Middle frontal gyrus (tissue), 1 donor: ENCODE measurements around the gene TMF1.

Experiments used
- DNase-seq: peaks from one replicate; pipeline ENCODE4 v3.0.0-alpha.2; 2015; ENCODE audit warnings: low spot score; ENCODE audit errors: extremely low spot score

The TMF1 gene

DNA sequence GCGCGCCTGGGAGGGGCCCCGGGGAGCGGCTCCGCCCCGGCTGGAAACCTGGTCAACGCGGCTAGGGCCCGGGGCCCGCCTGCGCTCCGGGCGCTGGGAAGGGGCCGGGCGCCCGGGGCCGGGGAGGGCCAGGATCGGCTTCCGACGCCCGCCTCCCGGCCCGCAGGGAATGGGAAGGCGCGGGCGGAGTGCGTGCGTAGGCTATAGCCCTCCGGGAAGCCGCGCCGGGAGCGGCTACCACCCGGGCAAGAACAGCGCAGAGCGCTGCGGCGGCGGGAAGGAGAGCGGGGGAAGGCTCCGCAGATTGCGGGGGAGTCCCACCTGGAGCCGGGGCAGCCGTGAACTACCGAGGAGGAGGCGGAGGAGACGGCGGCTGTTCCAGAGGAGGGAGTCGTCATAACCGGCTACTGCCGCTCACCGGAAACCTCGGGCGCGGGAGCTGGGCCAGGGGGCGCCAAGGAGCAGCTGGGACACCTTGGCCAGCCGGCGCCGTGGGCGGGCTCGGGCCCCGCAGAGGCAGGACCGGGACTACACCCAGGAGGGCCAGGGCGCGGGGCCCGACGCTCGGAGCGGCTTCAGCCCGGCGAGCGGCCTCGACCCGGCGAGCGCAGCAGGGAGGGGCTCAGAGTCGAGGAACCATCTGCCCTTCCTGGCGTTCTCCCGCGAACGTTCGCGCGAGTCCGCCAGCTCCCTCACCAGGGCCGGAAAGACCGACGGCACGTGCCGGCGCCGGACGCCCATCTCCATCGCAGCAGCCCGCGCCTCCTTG is 38.7 kb downstream of the TMF1 start, which contains the start of gene EOGT:
TSS of gene EOGT (minus strand) at position 432 of the 769 bp plus-strand sequence. CDS start 3,838 bp downstream, outside the sequence.
- peak; percentile 68 for DNase-seq

DNA sequence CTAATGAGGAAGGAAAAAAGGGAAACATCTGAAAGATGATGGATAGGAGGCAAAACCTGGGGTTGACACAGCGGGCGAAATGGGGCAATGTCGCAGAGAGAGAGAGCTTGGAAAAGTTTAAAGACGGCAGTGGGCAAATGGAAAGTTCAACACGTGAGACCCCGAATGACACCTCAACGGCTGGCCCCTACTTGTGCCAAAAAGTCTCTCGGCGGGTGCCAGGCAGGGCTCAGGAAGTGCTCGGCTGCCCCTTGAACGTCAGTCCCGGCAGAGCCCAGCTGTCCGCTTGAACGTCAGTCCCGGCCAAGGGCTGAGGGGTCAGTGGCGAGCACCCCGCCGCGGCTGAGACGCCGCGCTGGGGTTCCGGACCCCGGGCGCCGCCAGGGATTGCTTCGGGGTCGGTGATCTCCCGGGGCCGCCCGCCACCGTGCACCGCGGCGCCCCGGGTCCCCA is 39.3 kb downstream of the TMF1 start:
- DNase-seq = no peak

DNA sequence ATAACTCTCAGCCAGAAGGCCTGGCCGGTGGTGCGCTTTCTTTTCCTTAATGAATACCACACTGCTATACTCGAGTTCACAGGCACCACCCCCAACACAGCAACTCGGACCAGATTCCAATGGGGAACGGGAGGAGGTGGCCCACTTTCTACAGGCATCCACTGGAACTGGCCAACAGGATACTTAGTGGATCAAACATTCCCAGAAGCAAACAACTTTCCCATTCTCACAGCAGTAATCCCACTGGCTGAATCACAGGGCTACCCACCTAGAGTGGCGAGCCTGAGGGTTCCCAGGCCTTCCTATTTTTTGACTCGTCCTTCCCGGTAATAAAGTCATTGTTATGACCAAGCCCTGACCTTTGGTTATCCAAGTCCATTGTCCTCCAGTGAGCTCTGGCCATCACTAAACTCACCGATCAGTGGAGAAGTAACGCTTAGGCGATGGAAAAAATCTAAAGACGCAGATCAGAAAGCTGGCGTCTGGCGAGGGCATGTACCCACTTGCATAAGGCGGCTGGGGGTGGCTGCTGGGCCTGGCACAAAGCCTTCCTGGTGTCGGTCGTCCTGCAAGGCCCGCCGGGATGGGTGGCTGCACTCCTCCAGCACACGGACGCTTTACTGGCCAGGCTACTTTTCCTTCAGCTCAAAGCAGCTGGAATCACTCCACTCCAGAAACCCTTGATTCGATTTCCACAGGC is 39.9 kb downstream of the TMF1 start:
- DNase-seq = no peak

DNA sequence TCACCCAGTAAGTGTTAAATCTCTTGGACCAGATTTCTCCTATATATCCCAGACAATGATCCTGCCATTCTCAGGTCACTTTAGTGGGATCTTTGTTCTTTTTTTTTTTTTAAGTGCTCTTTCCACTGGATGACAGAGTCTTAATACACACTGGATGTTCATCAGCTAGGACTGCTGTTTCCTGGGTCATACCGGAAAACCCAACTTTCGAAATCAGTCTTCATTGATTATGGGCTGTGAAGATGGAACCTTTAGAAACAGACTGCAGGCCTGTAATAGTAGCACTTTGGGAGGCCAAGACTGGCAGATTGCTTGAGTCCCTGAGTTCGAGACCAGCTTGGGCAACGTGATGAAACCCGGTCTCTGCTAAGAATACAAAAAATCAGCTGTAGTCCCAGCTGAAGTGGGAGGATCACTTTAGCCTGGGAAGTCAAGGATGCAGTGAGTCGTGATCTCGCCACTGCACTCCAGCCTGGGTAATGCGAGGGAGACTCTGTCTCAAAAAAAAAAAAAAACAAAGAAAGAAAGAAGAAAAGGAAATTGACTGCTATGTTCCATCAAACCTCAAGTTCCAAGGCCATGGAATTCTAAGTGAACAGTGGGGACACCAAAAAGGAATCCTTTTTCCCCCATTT is 40.9 kb downstream of the TMF1 start:
- no peak for DNase-seq

DNA sequence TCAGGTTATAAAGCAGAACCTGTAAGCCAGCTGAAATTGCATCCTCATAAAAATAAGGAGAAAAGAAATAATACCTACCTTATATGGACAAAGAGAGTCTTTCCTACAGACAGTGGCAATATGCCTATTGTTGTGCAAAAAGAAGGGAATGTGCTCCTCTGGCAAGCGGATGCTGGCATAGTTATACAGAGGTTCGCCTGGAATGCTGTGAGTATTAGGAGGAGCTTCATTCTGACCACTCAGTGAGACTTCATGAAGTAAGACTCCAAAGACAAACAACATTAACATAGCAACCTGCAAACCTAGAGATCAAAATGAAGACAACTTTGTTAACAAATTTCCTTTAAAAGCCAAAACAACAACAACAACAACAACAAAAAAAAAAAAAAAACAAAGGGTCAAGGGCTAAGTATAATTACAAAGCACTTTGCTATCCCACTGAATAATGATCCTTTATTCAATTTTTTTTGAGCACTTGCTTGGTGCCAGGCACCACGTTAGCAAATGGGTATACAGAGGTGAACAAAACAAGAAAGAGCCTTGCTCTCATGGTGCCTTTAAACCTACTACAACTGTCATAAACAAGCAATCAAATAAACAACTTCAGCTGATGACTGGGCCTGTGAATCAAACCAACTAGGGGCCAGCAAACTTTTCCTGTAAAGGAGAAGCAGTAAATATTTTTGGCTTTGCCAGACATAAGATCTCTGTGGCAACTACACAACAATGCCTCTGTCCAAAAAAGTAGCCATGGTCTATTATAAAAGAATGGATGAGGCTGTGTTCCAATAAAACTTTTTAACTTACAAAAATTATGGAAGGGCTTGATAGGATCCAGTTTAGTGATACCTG is 42.3 kb downstream of the TMF1 start:
- DNase-seq = no peak

DNA sequence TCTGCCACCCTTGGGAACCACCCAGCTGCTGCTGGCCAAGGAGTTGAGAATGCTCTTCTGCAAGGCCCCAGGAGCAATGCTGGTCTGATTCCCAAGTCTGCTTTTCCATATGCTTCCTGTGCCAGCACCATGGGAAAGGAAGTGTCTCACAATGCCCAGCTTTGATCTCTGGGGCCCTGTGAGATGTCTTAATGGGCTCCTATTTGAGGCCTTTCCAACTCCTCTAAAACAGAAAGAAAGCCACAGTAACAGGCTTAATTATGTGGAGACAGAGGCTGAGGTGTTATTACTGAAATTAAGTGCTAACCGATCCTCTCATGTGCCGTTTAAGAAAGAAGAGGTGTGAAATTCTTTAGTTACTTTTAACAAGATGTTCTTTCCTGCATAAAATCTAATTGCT is 43.2 kb downstream of the TMF1 start:
- DNase-seq = no peak

DNA sequence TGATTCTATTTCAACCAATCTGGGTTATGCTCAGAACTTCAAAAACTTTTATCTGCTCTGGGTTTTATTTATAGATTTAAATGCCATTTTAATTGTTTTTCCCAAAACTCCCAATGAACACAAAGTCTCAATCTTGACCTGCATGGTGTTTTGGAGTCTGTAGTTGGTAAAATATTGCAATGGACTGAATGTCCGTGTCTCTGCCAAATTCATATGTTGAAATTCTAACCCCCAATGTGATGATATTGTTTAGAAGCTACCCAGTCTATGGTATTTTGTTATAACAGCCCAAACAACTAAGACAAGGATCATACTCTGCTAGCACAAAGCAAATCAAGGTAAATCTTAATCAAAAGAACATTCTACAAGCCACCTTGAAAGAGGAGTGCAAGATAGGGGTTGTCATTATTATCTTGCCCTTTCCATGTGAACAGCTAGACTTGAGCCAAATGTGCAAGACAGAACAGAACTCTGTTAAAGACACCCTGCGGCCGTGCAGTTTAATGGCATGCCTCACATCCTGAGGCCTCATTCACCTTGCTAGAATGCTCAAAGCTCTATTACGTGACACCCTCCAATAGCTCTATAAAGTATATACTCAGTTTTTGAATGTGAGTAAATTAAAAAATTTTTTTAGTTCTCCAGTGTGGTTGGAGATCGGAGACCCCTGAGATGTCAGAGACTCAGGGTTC is 46.2 kb downstream of the TMF1 start:
- no peak for DNase-seq

DNA sequence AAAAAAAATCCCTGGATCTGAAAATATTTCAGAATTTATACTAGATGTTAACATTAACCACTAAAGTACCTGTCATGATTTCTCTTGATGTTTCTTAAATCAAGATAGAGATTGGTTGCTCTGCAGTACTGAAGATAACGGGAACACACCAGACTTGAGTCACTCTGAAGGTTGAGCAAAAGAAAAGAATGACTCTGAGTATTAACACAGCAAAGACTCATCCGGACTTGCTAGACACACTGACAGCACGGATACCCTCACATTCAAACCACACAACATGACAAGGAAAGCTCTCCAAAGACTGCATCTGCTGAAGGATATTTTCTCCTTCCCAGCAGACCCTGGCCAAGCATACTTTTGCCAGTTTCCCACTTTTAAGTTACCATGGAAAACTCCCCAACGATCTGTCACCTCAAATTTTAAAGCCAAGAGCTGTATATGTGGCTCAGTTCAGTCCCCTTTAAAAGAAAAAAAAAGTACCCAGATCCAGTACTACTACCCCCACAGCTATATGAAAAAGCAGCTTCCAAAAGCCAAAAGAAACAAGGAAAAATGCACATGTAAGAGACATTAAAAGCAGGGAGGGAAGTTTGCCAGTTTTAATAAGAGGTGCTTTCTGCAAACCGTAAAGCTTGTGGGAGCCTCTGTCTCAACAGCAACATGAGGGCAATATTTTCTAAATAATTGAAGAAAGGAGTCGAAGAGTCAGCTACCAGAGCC is 46.9 kb downstream of the TMF1 start:
- DNase-seq = no peak

DNA sequence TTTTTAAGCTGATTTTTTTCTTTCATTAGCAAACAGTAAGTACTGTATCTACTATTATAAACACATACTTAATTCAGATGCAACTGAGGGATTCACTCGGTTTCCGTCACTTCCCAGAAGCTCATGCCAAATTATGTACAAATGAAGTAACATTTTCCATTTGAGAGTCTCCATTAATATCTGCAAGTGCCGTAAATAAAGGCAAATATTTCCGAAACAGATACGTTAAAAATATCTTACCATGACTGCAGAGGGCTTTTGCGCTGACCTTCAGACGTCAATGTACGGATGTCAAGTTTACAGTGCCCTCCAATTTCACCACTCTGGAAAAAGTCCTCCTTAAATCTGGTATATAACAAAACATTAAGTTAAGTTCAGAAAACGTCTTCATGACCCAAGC is 48.0 kb downstream of the TMF1 start:
- no peak for DNase-seq

DNA sequence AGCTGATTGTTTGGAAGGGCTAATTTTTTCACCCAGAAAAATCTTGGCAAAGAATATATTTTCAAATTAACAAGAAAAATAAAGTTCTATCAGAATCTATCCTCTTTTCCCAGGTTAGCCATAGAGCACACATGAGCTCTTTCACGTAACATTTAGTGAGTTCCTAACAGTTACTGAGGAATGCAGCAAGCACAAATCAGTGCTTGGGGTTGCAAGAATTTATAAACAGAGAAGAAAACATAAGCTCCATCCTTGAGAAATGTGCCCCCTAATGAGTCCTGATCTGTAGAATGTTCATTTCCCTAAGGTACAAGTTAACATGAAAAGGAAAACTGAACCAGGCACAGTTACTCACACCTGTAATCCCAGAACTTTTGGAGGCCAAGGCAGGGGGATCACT is 52.5 kb downstream of the TMF1 start:
- no peak for DNase-seq

DNA sequence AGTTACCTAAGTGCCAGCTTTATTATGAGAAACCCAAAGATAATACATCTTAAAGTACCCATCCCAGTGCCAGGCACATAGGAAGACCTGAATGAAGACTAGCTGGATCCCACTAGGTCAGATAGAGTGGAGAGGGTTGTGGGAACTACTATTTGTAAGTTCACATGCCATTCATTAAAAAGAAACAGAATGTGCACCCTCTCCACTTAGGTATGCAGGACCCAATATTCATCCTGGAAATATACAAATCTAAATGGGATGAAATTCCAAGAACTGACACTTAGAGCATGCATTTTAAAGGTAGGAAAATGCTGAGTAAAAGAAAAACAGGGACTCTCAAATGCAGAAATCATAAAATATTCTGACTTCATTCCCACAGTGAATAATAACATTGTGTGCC is 53.0 kb downstream of the TMF1 start:
- DNase-seq = no peak

DNA sequence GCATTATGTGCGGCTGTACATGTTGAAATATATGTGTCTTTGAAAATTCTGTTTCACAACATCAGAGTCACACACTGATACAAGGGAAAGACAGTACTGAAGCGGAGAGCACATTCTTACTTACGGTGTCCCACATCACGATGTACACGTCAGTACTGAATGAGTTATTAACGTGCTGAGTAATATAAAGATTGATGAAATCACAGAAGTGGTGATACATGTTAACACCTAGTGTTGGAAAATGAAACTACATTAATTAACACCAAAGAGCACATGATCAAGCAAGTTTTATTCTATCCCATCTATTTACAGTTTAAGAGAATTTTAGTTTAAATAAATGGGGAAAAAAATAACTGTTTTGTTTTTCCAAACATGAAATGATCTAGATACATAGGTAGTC is 54.2 kb downstream of the TMF1 start:
- no peak for DNase-seq

DNA sequence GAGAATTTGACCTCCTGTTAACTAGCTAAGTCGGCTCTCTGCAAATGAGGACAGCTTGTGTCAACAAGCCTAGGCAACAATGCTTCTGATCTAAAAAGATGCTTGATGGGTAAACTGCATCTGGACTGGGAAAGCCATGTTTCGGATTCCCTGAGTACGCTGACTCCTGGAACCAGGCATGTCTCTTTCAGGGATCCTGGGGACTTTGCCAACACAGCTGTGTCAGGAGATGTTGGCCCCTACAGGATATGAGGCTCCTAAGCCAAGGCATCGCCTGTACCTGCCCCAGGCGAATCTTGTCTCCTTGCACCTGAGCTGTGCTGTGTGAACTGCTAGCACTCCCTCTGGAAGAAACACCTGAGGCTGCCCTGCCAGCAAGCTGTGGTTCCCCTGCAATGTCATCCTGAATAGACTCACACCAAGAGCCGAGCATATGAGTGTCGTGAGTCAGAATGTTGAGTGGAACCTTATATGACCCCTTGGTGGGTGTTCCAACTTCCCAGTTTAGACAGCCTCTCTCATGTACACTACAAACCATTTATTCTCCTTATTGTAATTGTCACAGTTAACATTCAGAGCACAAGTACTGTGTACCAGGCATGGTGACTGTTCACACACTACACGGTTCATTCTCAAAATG is 55.7 kb downstream of the TMF1 start:
- no peak for DNase-seq

DNA sequence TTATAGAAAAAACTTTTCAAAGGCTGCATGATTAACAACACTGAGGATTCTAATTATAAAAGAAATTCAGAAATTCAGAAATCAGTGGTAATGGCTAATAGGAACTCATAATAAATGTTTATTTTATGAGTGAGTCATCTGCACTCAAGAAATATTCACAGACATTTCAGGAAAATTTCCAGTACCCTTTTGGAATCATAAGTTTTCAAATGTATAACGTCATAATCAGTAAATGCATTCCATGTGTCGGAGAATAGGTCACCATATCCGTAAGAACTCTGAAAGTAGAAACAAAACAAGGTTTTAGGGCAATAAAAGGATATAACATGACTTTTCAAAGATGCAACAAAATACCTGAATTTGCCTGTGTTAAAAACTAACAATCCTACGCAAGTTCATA is 63.4 kb downstream of the TMF1 start:
- DNase-seq = no peak

DNA sequence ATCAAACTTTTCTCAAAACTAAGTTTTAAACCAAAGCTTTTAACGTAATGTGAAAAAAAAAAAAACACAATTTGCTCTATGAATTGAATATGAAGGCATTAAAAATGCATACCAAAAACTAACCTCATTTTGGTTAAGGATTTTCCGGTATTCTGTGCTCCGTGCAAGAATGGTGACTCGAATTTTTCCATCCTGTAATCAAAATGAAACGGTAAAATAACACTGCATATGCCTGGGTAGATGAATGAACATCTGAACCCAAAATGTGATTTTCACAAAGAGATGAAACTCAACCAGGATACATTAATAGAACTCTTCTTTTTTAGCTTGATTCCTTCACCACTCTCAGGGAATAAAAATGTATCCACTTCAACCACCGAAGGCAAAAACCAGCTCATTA is 64.8 kb downstream of the TMF1 start:
- DNase-seq = no peak

DNA sequence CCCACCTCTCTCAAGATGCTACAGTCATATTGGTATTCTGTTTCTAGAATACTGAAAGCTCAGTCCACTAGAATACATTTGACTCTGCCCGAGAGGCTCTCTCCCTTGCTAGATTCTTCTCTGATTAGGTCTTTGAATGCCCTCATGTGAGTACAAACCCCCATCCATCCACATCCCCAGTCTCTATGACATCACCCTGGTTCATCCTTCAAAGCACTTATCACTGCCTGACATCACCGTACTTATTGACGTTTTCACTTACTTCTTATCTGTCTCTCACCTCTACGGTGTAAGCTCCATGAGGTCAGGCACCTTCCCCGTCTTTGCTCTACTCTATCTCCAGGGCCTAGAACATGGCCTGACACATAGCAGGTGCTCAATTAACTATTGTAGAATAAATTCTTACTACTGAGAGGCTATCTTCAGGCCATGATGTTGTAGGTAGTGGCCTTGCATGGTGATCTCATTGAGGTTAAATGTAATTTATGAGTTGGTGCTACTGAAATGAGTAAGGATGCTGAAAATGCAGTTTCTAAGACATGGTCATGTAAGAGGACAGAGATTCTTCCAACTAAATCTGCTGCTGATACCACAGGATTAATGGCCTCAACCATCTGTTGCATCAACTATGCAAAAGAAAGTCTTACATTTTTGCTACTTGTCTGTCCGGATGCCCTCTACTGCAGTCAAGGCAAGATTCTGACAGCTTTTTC is 65.5 kb downstream of the TMF1 start:
- DNase-seq = no peak

DNA sequence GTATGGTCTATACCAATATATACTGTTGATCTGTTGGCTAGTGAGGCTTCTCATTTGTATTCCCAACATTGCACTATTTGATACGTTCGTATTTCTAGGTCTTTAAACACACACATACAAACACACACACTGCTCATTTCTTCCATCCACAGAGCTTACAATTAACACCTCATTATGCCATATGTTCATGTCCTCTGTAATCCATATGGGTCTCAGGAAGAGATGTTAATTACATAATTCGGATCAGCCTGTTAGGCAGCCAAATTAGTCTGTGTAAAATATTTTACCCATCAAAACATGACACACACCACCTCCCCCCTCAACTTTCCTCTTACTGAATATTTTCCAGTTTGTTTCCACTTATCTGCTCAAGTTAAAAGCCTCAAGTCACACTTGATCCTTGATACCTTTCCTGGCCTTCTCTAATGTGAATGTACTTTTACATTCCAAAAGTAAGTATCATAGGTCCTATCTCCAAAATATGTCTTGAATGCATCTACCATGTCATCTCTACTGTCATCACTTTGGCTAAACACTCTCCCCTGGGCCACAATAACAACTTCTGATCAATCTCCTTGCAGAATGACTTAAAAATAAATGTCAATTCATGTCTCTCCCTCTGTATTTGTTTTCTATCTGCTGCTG is 66.9 kb downstream of the TMF1 start:
- no peak for DNase-seq

DNA sequence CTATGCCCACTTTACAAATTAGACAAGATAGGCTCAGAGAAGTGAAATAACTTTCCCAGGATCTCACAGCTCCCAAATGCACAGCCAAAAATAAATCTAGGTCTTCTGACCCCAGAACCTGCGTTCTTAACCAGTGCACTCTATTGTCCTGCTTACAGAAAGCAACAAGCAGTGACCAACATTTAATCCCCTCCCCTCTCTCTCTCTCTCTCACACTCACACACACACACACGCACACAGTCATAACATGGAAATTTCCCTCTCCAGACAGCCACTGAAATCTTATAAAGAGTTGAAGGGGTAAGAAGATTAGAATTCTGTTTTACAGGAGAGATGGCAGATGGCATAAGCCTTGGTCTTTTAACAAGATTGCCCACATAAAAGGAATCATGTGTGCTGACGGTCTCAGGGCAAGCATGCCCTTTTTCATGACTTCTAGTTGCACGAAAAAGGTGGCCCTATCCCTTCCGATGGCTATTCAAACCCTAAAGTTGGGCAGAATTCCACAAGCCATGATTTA is 68.1 kb downstream of the TMF1 start:
- DNase-seq = no peak
